Nephron progenitor cell (in vitro differentiated cells): ENCODE data around the gene LRP4.
"Not testable (repeated sequence)": the region's sequence is repeated elsewhere in the genome, so short reads cannot be mapped to it uniquely, and the experiment has no call there.

Experiments
- DNase-seq: peaks from one replicate; pipeline ENCODE4 v3.0.0; 2021
- H3K27ac Mint-ChIP-seq: 2 replicates; pipeline ENCODE4 v1.8.0; 2021; ENCODE audit warnings: mild to moderate bottlenecking, moderate library complexity, mixed read lengths
- H3K27me3 Mint-ChIP-seq: 2 replicates; pipeline ENCODE4 v1.8.0; 2021; ENCODE audit warnings: mild to moderate bottlenecking, low read depth, mixed read lengths; ENCODE audit not compliant: poor library complexity
- H3K36me3 Mint-ChIP-seq: 2 replicates; pipeline ENCODE4 v1.8.0; 2021; ENCODE audit warnings: low read depth, mixed read lengths
- H3K4me1 Mint-ChIP-seq: 2 replicates; pipeline ENCODE4 v1.8.0; 2021; ENCODE audit warnings: mixed read lengths
- H3K4me3 Mint-ChIP-seq: 2 replicates; pipeline ENCODE4 v1.8.0; 2021; ENCODE audit warnings: mild to moderate bottlenecking, moderate library complexity, mixed read lengths
- H3K9me3 Mint-ChIP-seq: 2 replicates; pipeline ENCODE4 v1.8.0; 2021; ENCODE audit warnings: mild to moderate bottlenecking, moderate library complexity, mixed read lengths
- TF ChIP-seq, protein P1 (sequence below): fragments of 200-600 bp; sonication (generic); IDR thresholded peaks from 2 replicates; pipeline ENCODE4 v1.5.0; 2021; ENCODE audit warnings: antibody characterized with exemption

LRP4 gene

DNA sequence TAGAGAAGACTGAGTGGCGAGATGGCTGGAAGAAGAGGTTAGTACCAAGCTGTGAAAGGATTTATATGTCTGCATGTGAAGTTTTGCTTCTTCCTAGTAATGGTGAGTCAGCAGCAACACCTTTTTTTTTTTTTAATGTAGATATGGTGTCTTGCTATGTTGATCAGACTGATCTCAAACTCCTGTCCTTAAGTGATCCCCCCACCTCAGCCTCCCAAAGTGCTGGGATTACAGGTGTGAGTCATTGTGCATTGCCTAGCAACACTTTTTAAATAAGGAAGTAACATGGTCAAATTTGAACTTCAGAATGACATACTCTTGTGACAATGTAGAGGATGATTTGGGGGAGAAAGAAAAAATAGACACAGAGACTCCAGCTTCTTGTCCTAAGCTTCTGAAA is 11.7 kb upstream of the LRP4 start:
- Mint-ChIP-seq H3K36me3 (peaks cover 6% of the 10 kb centered on the region), H3K4me1 (no peaks in the 10 kb centered on the region), H3K27ac (no peak overlapping the region), H3K9me3 (peaks cover 19% of the 10 kb centered on the region), H3K27me3 (peaks cover 14% of the 10 kb centered on the region), H3K4me3 (no peak overlapping the region)
- DNase-seq: no peak
- TF ChIP-seq, protein P1, sequence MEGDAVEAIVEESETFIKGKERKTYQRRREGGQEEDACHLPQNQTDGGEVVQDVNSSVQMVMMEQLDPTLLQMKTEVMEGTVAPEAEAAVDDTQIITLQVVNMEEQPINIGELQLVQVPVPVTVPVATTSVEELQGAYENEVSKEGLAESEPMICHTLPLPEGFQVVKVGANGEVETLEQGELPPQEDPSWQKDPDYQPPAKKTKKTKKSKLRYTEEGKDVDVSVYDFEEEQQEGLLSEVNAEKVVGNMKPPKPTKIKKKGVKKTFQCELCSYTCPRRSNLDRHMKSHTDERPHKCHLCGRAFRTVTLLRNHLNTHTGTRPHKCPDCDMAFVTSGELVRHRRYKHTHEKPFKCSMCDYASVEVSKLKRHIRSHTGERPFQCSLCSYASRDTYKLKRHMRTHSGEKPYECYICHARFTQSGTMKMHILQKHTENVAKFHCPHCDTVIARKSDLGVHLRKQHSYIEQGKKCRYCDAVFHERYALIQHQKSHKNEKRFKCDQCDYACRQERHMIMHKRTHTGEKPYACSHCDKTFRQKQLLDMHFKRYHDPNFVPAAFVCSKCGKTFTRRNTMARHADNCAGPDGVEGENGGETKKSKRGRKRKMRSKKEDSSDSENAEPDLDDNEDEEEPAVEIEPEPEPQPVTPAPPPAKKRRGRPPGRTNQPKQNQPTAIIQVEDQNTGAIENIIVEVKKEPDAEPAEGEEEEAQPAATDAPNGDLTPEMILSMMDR: no peak

DNA sequence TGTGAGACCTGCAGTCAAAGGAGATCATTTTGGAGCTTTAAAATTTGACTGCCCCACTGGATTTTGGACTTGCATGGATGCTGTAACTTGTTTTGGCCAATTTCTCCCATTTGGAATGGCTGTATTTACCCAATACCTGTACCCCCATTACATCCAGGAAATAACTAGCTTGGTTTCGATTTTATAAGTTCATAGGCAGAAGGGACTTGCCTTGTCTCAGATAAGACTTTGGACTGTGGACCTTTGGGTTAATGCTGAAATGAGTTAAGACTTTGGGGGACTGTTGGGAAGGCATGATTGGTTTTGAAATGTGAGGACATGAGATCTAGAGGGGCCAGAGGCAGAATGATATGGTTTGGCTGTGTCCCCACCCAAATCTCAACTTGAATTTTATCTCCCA is 10.4 kb upstream of the LRP4 start:
- Mint-ChIP-seq H3K9me3 (peaks cover 19% of the 10 kb centered on the region), H3K27me3 (peaks cover 14% of the 10 kb centered on the region)
- not testable (repeated sequence) for H3K4me1 Mint-ChIP-seq, H3K36me3 Mint-ChIP-seq, H3K27ac Mint-ChIP-seq, DNase-seq, H3K4me3 Mint-ChIP-seq

DNA sequence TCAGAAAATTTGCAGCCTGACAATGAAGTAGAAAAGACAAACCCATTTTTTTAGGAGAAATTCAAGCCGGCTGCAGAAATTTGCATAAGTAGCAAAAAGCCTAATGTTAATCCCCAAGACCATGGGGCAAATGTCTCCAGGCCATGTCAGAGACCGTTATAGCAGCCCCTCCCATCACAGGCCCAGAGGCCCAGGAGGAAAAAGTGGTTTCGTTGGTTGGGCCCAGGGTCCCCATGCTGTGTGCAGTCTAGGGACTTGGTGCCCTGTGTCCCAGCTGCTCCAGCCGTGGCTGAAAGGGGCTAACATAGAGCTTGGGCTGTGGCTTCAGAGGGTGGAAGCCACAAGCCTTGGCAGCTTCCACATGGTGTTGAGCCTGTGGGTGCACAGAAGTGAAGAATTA is 9.6 kb upstream of the LRP4 start:
- H3K4me1 Mint-ChIP-seq, DNase-seq, H3K27ac Mint-ChIP-seq, H3K36me3 Mint-ChIP-seq, H3K4me3 Mint-ChIP-seq: not testable (repeated sequence)
- H3K9me3 Mint-ChIP-seq: peaks cover 19% of the 10 kb centered on the region
- peaks cover 14% of the 10 kb centered on the region for H3K27me3 Mint-ChIP-seq

DNA sequence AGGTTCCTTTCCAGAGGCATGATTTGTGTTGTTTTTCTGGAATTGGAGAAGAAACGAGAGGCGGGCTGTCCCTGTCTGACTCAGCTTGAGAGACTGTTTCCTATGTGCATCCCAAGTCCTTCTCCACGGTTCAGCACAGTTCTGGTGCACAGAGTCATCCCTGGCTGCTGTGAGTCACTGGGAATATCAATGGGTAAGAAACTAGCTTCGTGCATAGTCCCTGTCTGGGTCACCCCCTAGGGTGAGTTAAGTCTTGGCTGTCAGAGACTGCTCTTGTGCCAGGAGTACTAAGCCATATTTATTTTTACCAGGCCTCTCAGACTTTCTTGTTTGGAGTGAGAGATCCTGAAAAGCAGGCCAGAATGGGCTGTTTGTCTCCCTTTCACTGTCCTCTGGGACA is 2.4 kb upstream of the LRP4 start:
- H3K4me1 Mint-ChIP-seq: peaks cover 40% of the 10 kb centered on the region
- peaks cover 2% of the 10 kb centered on the region for H3K27me3 Mint-ChIP-seq
- H3K27ac Mint-ChIP-seq: peak overlapping the region; percentile 62
- TF ChIP-seq, protein P1: no peak
- no peak overlapping the region for H3K4me3 Mint-ChIP-seq
- no peak for DNase-seq
- H3K36me3 Mint-ChIP-seq: no peaks in the 10 kb centered on the region
- peaks cover 2% of the 10 kb centered on the region for H3K9me3 Mint-ChIP-seq

DNA sequence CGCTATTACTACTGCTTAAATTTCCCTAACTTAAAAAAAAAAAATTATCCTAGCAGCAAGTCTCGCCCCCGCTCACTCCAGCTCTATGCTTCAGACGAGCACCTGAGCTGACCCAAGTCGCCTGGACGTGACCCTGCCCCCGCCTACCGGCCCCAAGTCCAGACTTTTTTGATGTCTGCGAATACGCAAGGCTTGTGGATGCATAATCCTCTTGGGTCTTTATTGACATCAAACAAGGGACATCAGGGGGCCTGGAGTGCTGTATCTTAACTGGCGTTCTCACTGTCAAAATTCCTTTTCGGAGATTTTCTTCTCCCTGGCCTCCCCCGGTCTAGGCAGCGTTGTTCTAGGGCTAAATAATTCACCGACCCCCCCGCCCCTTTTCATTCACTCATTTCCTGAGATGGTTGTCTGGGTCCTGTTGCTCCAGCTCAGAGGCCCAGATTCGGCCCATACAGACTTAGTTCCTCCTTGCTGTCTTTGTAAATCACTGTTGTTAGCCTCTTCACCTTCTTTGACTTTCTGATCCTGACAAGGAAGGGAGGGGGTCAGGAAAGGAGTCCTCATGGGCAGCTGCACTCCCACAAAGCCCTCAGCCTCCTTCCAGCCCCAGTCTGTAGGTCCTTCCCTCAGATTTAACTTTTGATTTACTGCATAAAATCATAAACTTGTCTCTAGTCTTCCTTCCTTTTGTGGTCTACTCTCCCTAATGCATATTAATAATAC is 601 bp upstream of the LRP4 start:
- DNase-seq: no peak
- Mint-ChIP-seq H3K27ac (peak overlapping the region; percentile 96), H3K4me1 (peaks cover 58% of the 10 kb centered on the region), H3K36me3 (no peaks in the 10 kb centered on the region), H3K27me3 (no peaks in the 10 kb centered on the region), H3K4me3 (peak overlapping the region; percentile 87), H3K9me3 (no peaks in the 10 kb centered on the region)
- TF ChIP-seq, protein P1: no peak

DNA sequence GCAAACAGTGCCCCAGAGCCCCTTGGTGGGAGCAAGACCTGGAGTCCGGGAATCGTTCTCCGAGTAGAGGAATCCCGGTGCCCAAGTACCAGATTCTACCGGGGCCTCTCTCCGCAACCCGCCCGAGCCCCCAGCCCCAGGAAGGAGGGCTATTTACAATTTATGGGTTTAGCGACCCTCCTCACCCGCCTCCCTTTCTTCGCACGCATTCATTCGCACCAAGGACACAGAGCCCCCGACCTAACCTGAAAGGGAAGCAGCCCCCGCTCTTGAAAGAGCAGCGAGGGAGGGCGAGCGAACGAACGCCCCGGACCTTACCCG is 628 bp downstream of the LRP4 start:
- no peaks in the 10 kb centered on the region for H3K27me3 Mint-ChIP-seq
- peak overlapping the region; percentile 95 for H3K4me3 Mint-ChIP-seq
- DNase-seq: no peak
- no peaks in the 10 kb centered on the region for H3K9me3 Mint-ChIP-seq
- no peaks in the 10 kb centered on the region for H3K36me3 Mint-ChIP-seq
- no peak overlapping the region for H3K27ac Mint-ChIP-seq
- H3K4me1 Mint-ChIP-seq: peaks cover 70% of the 10 kb centered on the region
- TF ChIP-seq, protein P1: no peak

DNA sequence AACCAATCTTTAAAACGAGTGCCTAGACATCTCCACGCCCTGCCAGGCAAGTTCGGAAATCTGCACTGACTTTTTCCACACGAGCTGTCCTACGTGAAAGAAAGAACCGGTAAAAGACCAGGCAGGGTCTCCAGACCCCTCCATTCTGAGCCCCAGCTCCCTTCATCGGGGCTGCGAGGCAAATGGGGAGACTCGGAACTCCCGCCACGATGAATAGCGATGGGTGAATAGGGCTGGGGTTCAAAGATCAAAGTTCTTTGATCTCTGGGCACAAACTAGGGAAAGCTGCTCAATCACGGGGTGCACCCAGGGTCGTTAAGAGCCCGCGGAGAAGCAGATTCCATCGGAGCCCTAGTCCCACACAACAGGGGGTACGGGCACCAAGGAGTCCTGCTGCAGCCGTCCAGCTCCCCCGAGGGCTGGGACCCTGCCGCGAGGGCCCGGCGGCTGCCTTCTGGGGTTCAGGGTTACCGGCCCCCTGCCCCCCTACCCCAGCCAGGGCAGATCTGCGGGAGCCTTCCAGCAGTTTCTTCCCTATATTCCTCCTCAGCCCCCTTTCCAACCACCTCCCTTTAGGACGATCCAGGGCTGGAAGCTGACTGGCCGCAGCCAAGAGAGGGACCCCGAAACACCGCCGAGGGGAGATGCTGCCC is 1.1 kb downstream of the LRP4 start:
- Mint-ChIP-seq H3K9me3 (no peaks in the 10 kb centered on the region), H3K4me1 (peaks cover 75% of the 10 kb centered on the region), H3K36me3 (no peaks in the 10 kb centered on the region), H3K4me3 (peak overlapping the region; percentile 95), H3K27me3 (no peaks in the 10 kb centered on the region), H3K27ac (peak overlapping the region; percentile 97)
- TF ChIP-seq, protein P1: no peak
- peak; percentile 10 for DNase-seq
